ENCODE results near the gene RTKN2. TPM values are rescaled to one million over a fixed set of nuclear protein-coding genes. Genes with fewer than 3 reads are reported as not detected.

Gene RTKN2
- total and polyA plus RNA-seq, 2 of the 4 experiments (the other 2 are of a cell fraction) = 0.75 to 0.90 TPM

DNA sequence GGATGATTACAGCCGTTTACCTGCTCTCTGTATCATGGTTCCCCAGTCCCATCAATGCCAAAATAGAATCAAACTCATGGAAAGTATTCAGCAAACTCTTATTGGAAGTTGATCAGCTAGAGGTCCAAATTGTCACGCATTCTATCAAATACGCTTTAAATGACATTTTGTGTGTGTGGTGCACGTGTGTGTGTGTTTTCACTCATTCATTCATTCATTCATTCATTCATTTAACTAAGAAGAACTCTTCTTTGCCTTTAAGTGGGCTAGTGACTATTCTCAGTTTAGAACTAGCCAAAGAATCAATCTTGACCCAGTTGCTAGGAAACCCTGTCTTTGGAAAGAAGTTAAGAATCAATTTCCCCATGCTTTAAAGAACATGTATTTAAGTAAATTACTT is 102.8 kb downstream of the RTKN2 start (continued):
- TF ChIP-seq BHLHE40 (IDR thresholded peaks at IDR 0.05; ENCODE audit: low read depth, low read length) = no peak
- no peak for TF ChIP-seq POLR2A (IDR thresholded peaks at IDR 0.05; ENCODE audit: low read depth, low read length)
- TF ChIP-seq, protein P1, sequence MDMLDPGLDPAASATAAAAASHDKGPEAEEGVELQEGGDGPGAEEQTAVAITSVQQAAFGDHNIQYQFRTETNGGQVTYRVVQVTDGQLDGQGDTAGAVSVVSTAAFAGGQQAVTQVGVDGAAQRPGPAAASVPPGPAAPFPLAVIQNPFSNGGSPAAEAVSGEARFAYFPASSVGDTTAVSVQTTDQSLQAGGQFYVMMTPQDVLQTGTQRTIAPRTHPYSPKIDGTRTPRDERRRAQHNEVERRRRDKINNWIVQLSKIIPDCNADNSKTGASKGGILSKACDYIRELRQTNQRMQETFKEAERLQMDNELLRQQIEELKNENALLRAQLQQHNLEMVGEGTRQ (IDR thresholded peaks at IDR 0.05; ENCODE audit: low read depth, low read length) = no peak

DNA sequence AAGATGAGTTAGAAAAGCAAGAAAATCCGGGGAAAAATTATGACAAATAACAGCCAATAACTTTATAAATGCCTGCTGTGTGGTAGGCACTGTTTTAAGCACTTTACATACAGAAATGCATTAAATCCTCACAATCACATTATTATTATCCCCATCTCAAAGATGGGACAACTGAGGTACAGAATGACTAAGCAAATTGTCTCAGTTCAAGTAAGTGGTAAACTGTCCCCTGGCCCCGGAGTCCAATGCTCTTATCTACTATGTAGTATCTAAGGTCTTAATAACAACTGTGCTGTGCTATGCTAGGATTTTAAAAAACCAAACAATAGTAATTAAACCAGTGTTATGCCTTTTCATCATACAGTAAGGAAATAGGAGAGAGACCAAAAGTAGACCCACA is 105.6 kb downstream of the RTKN2 start:
- peaks cover 4% of the 10 kb centered on the region; the same call in 1 of the 2 replicates for H3K4me1 ChIP-seq (ENCODE audit: control insufficient read depth, insufficient read depth, low read length)
- H2BK15ac ChIP-seq (ENCODE audit: low read depth, low read length) = no peak overlapping the region
- no peak overlapping the region; the same call in 1 of the 2 replicates for H4K91ac ChIP-seq (ENCODE audit: insufficient read depth, low read depth, low read length)
- H2BK20ac ChIP-seq (ENCODE audit: low read depth, low read length) = no peak overlapping the region
- DNase-seq (no peak), ATAC-seq (ENCODE audit: low read depth) (no peak)
- no peaks in the 10 kb centered on the region for H3K27me3 ChIP-seq (ENCODE audit: control insufficient read depth, insufficient read depth, low read length)
- no peak overlapping the region for H3K27ac ChIP-seq (ENCODE audit: insufficient read depth, low read length)
- H3K9me3 ChIP-seq (ENCODE audit: control insufficient read depth, insufficient read depth, low read length) = no peaks in the 10 kb centered on the region
- H3K36me3 ChIP-seq (ENCODE audit: control insufficient read depth, insufficient read depth, low read length) = no peaks in the 10 kb centered on the region
- no peak overlapping the region for H3K56ac ChIP-seq (ENCODE audit: extremely low read depth, insufficient read depth, low read length)
- H4K8ac ChIP-seq (ENCODE audit: low read depth in 2 of 2, low read length in 2 of 2) = 0 out of 4 replicates have a peak overlapping the region, but pooled peaks of 1 of the 2 experiments have one; percentile 20
- no peak overlapping the region for H2AFZ ChIP-seq (replicated peaks; ENCODE audit: low read length, poor library complexity)
- no peak overlapping the region for H3K14ac ChIP-seq (replicated peaks; ENCODE audit: low read depth, low read length)
- TF ChIP-seq NFE2L2 (IDR thresholded peaks at IDR 0.05; ENCODE audit: low read depth, low read length) (peak; percentile 61; the same call in 1 of the 2 replicates), FOS (IDR thresholded peaks at IDR 0.05; ENCODE audit: low read depth, low read length) (no peak)
- BruUV-seq (replicated peaks) = no TSS peak
- H4K20me1 ChIP-seq (ENCODE audit: insufficient read depth, low read length) = no peaks in the 10 kb centered on the region
- ChIA-PET POLR2A (ENCODE audit: unreplicated experiment) (interaction anchor here (0.5 kb wide), 1 partner anchor 27 kb away, joined by 3 read pairs; no protein-coding TSS in a partner anchor), CTCF (no interaction called here)
- H3K4ac ChIP-seq (ENCODE audit: low read depth, low read length) = no peak overlapping the region
- H2BK5ac ChIP-seq (ENCODE audit: low read depth, low read length, poor library complexity, severe bottlenecking) = no peak overlapping the region
- H3K79me1 ChIP-seq (ENCODE audit: low read depth in 1 of 2, low read length in 2 of 2) = no peaks in the 10 kb centered on the region
- no peak overlapping the region for H2BK120ac ChIP-seq (ENCODE audit: low read depth, low read length)
- intact Hi-C loops (cut with micrococcal nuclease) (no loop called here), dilution Hi-C loops (cut with HindIII; ENCODE audit: low sequenced_read_pairs, unreplicated experiment) (no loop called here), in situ Hi-C loops (cut with MboI; ENCODE audit: low sequenced_read_pairs) (no loop called here)
- no peaks in the 10 kb centered on the region for H3K9me1 ChIP-seq (ENCODE audit: insufficient read depth, low read length)
- H4K5ac ChIP-seq (ENCODE audit: low read depth, low read length) = no peak overlapping the region
- H3K9ac ChIP-seq (ENCODE audit: low read depth, low read length) = no peak overlapping the region
- no peak overlapping the region for H3K4me3 ChIP-seq (ENCODE audit: insufficient read depth, low read depth, low read length)
- H3K18ac ChIP-seq (ENCODE audit: low read depth, low read length) = no peak overlapping the region
- no CpG with 5 or more reads among the region's 2 CpGs for WGBS, 2 experiments (ENCODE audit: extremely low coverage in 2 of 2, insufficient read length in 1 of 2)
- H2AK9ac ChIP-seq (replicated peaks; ENCODE audit: low read depth, low read length, poor library complexity) = no peak overlapping the region
- H3K23ac ChIP-seq (ENCODE audit: low read depth, low read length) = no peak overlapping the region
- no peak overlapping the region for H3K4me2 ChIP-seq (ENCODE audit: low read depth, low read length)
- no peak overlapping the region for H2AK5ac ChIP-seq (ENCODE audit: low read depth, low read length)

All from IMR-90 (cell line).